ENCODE data around the gene TPSG1.
"Not testable (repeated sequence)": the region's sequence is repeated elsewhere in the genome, so short reads cannot be mapped to it uniquely, and the experiment has no call there.

Gene TPSG1

GRCh38 chr16:1215574-1216295 is 9.3 kb downstream of the TPSG1 start:
- no peak for DNase-seq (ENCODE audit: low read depth)

GRCh38 chr16:1214719-1215118 is 10.3 kb downstream of the TPSG1 start:
- DNase-seq (ENCODE audit: low read depth), result no peak

GRCh38 chr16:1213796-1214372 is 11.2 kb downstream of the TPSG1 start:
- no peak for DNase-seq (ENCODE audit: low read depth)

GRCh38 chr16:1213231-1213630 is 11.8 kb downstream of the TPSG1 start:
- no peak for DNase-seq (ENCODE audit: low read depth)

- no peak for DNase-seq (ENCODE audit: low read depth)
Observed at GRCh38 chr16:1212616-1213194, 12.4 kb downstream of the TPSG1 start.

GRCh38 chr16:1211451-1212268 is 13.4 kb downstream of the TPSG1 start:
- DNase-seq (ENCODE audit: low read depth), result no peak

GRCh38 chr16:1210461-1210860 is 14.6 kb downstream of the TPSG1 start:
- no peak for DNase-seq (ENCODE audit: low read depth)

- DNase-seq (ENCODE audit: low read depth), result no peak
Observed at GRCh38 chr16:1209081-1209480, 16.0 kb downstream of the TPSG1 start.

GRCh38 chr16:1208239-1208830 is 16.7 kb downstream of the TPSG1 start:
- no peak for DNase-seq (ENCODE audit: low read depth)

- DNase-seq (ENCODE audit: low read depth), result no peak
Observed at GRCh38 chr16:1206786-1207185, 18.3 kb downstream of the TPSG1 start.

- no peak for DNase-seq (ENCODE audit: low read depth)
Observed at GRCh38 chr16:1206326-1206725, 18.7 kb downstream of the TPSG1 start.

- DNase-seq (ENCODE audit: low read depth), result no peak
Observed at GRCh38 chr16:1204933-1205332, 20.1 kb downstream of the TPSG1 start.

GRCh38 chr16:1202274-1202673 is 22.8 kb downstream of the TPSG1 start:
- no peak for DNase-seq (ENCODE audit: low read depth)

GRCh38 chr16:1201444-1201843 is 23.6 kb downstream of the TPSG1 start:
- no peak for DNase-seq (ENCODE audit: low read depth)

- DNase-seq (ENCODE audit: low read depth), result no peak
Observed at GRCh38 chr16:1200014-1200627, 24.9 kb downstream of the TPSG1 start.

GRCh38 chr16:1199347-1200013 is 25.6 kb downstream of the TPSG1 start:
- DNase-seq (ENCODE audit: low read depth), result no peak

GRCh38 chr16:1198671-1199346 is 26.3 kb downstream of the TPSG1 start:
- DNase-seq (ENCODE audit: low read depth), result not testable (repeated sequence)

GRCh38 chr16:1198194-1198593 is 26.9 kb downstream of the TPSG1 start:
- DNase-seq (ENCODE audit: low read depth), result no peak

- no peak for DNase-seq (ENCODE audit: low read depth)
Observed at GRCh38 chr16:1197237-1197866, 27.7 kb downstream of the TPSG1 start.

GRCh38 chr16:1196494-1196893 is 28.6 kb downstream of the TPSG1 start:
- DNase-seq (ENCODE audit: low read depth), result no peak

- no peak for DNase-seq (ENCODE audit: low read depth)
Observed at GRCh38 chr16:1195393-1195666, 29.7 kb downstream of the TPSG1 start.
